ENCODE data around the gene PRKAG2.
"Not testable (repeated sequence)": the region's sequence is repeated elsewhere in the genome, so short reads cannot be mapped to it uniquely, and the experiment has no call there.

PRKAG2 gene

DNA sequence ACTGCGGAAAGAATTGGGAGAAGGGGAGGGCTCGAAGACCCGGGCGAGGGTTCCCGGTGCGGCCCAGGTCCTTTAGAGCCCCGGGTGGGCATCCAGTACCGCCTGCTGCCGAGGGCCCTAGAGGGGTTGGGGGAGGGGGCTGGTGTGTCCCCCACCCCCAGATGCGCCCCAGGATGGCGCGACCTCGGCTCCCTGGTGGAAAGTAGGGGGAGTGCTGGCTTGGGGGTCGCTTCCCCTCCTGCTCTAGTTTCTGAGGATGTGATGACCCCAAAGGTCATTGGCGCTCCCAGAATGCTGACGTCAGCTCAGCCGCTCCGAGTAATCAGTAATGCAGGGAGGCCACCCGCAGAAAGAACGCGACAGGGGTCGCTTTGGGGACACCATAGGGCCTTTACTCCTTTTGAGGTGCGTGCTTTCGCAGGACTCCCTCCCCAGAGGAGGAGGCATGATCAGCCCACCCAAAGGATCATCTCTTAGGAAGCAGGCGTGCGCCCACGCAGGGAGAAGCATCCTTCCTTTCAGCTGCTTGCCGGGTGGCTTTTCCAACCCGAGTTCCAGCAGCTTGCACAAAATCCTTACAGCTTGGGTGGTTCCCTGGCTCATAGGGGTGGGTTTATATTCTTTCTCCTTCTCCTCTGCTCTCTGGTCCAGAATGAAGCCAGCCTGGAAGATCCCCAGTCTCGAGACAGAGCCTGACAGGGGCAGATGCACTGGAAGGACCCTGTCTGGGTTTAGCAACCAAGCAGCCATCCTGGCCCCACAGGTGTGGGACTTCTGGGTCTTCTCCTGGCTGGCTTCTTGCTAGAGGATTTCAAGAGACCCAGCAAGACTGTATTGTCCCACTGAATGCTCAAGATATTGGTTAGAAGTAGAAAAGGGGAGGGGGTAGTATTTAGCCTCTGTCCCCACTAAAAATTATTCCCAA lies 1.3 kb upstream of the PRKAG2 start:
- Histone ChIP-seq H4K20me1 (ENCODE audit: control insufficient read depth, insufficient read depth, low read depth, low read length) (peaks cover 8% of the 10 kb centered on the region; the same call in 1 of the 2 replicates), H3K27me3 (ENCODE audit: control insufficient read depth, low read length) (peaks cover 41% of the 10 kb centered on the region), H3K9me2 (replicated peaks; ENCODE audit: control insufficient read depth, low read length) (no peaks in the 10 kb centered on the region), H3K27ac (ENCODE audit: low read depth, low read length) (no peak overlapping the region), H3K4me2 (ENCODE audit: low read length) (no peak overlapping the region), H3K4me1 (ENCODE audit: control insufficient read depth, low read length) (peaks cover 9% of the 10 kb centered on the region; the same call in 1 of the 2 replicates), H3F3A (ENCODE audit: control insufficient read depth, insufficient read depth) (no peaks in the 10 kb centered on the region), H3K79me2 (ENCODE audit: control insufficient read depth, low read length) (no peaks in the 10 kb centered on the region), H3K36me3 (ENCODE audit: control insufficient read depth, low read length) (no peaks in the 10 kb centered on the region), H3K9me3 (ENCODE audit: control insufficient read depth, insufficient read depth, low read length) (no peaks in the 10 kb centered on the region), H3K4me3 (ENCODE audit: low read length) (no peak overlapping the region)
- TF ChIP-seq EZH2phosphoT487 (IDR thresholded peaks at IDR 0.05; ENCODE audit: borderline replicate concordance, low read length), result no peak
- TF ChIP-seq, protein P1, sequence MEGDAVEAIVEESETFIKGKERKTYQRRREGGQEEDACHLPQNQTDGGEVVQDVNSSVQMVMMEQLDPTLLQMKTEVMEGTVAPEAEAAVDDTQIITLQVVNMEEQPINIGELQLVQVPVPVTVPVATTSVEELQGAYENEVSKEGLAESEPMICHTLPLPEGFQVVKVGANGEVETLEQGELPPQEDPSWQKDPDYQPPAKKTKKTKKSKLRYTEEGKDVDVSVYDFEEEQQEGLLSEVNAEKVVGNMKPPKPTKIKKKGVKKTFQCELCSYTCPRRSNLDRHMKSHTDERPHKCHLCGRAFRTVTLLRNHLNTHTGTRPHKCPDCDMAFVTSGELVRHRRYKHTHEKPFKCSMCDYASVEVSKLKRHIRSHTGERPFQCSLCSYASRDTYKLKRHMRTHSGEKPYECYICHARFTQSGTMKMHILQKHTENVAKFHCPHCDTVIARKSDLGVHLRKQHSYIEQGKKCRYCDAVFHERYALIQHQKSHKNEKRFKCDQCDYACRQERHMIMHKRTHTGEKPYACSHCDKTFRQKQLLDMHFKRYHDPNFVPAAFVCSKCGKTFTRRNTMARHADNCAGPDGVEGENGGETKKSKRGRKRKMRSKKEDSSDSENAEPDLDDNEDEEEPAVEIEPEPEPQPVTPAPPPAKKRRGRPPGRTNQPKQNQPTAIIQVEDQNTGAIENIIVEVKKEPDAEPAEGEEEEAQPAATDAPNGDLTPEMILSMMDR (IDR thresholded peaks at IDR 0.05; ENCODE audit: low read depth, low read length, poor library complexity, severe bottlenecking), result no peak

DNA sequence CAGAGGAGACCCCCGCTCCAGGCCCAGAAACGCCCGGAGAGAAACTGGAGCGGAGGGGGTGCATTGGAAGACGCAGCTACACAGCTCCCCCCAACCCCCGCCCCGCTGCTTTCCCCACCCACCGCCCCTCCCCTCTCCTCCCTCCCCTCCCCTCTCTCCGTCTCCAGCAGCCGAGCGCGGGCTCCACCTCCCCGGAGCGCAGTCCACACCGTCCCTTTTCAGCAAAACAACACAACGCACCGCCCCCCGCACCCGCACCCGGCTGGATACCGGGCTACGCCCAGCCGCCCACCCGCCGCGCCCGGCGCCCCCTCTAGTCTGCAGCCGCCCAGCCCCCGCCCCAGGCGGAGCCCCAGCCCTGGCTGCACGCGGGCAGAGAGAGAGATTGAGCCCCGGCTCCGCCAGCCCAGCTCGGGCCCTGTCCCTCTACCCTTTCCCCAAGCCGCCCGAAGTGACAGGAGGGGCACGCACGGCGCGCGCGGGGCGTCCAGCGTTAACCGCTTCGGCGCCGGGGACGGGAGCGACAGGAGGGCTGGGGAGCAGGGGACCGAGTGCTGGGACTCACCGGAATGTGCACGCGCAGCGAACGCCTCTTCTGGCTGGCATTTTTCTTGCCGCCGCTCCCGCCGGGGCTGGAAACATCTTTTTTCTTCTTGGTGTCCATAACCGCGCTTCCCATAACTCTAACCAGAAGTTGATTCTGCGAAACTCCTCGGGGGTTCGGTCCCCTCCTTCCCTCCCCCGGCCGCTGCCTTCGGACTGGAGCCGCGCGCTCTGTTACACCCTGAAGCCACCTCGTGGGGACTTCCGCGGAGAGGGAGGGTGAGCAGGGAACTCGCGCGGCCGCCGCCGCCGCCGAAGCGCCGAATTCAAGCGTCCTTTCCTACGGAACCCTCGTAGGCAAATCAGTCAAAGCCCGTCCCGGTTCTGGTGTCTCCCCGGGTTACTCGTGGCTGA lies 695 bp downstream of the PRKAG2 start:
- Histone ChIP-seq H3K4me2 (ENCODE audit: low read length) (peak overlapping the region; percentile 48), H3F3A (ENCODE audit: control insufficient read depth, insufficient read depth) (no peaks in the 10 kb centered on the region), H3K4me1 (ENCODE audit: control insufficient read depth, low read length) (peaks cover 9% of the 10 kb centered on the region; the same call in 1 of the 2 replicates), H4K20me1 (ENCODE audit: control insufficient read depth, insufficient read depth, low read depth, low read length) (peaks cover 8% of the 10 kb centered on the region; the same call in 1 of the 2 replicates), H3K27me3 (ENCODE audit: control insufficient read depth, low read length) (peaks cover 35% of the 10 kb centered on the region), H3K27ac (ENCODE audit: low read depth, low read length) (no peak overlapping the region), H3K9me3 (ENCODE audit: control insufficient read depth, insufficient read depth, low read length) (no peaks in the 10 kb centered on the region), H3K4me3 (ENCODE audit: low read length) (peak overlapping the region; percentile 29), H3K36me3 (ENCODE audit: control insufficient read depth, low read length) (no peaks in the 10 kb centered on the region), H3K9me2 (replicated peaks; ENCODE audit: control insufficient read depth, low read length) (no peaks in the 10 kb centered on the region), H3K79me2 (ENCODE audit: control insufficient read depth, low read length) (no peaks in the 10 kb centered on the region)
- TF ChIP-seq, protein P1 (IDR thresholded peaks at IDR 0.05; ENCODE audit: low read depth, low read length, poor library complexity, severe bottlenecking), result no peak
- peak; percentile 98 for TF ChIP-seq EZH2phosphoT487 (IDR thresholded peaks at IDR 0.05; ENCODE audit: borderline replicate concordance, low read length)

DNA sequence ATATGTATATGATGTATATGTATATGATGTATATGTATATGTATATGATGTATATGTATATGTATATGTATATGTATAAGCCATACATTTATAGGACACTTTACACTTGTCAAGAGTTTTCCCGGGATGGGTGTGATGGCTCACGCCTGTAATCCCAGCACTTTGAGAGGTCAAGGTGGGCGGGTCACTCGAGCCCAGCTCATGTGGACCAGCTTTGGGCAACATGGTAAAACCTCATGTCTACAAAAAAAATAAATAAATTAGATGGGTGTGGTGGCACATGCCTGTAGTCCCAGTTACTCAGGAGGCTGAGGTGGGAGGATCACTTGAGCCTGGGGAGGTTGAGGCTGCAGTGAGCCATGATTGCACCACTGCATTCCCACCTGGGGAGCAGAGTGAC lies 2.4 kb downstream of the PRKAG2 start:
- not testable (repeated sequence) for H3K36me3 ChIP-seq (ENCODE audit: control insufficient read depth, low read length); H3K27ac ChIP-seq (ENCODE audit: low read depth, low read length); H4K20me1 ChIP-seq (ENCODE audit: control insufficient read depth, insufficient read depth, low read depth, low read length); H3K9me2 ChIP-seq (replicated peaks; ENCODE audit: control insufficient read depth, low read length); H3K4me3 ChIP-seq (ENCODE audit: low read length); H3K79me2 ChIP-seq (ENCODE audit: control insufficient read depth, low read length); H3K9me3 ChIP-seq (ENCODE audit: control insufficient read depth, insufficient read depth, low read length); H3F3A ChIP-seq (ENCODE audit: control insufficient read depth, insufficient read depth); H3K4me2 ChIP-seq (ENCODE audit: low read length); H3K4me1 ChIP-seq (ENCODE audit: control insufficient read depth, low read length)
- H3K27me3 ChIP-seq (ENCODE audit: control insufficient read depth, low read length), result peaks cover 35% of the 10 kb centered on the region

Data from DOHH2 (cell line).